Ishikawa (cell line): ENCODE data around the gene XXYLT1.

Experiments
- CEBPB ChIP-seq: IDR thresholded peaks from 2 replicates; pipeline ENCODE4 v1.6.1; 2012
- CREB1 ChIP-seq: IDR thresholded peaks from 2 replicates; pipeline ENCODE4 v1.6.1; 2012; ENCODE audit warnings: low read depth
- EGR1 ChIP-seq: IDR thresholded peaks from 2 replicates; pipeline ENCODE4 v1.6.1; 2012
- EP300 ChIP-seq: IDR thresholded peaks from 2 replicates; pipeline ENCODE4 v1.6.1; 2012; ENCODE audit warnings: borderline replicate concordance
- FOXM1 ChIP-seq: IDR thresholded peaks from 2 replicates; pipeline ENCODE4 v1.6.1; 2012; ENCODE audit warnings: low read depth, borderline replicate concordance
- MAX ChIP-seq: IDR thresholded peaks from 2 replicates; pipeline ENCODE4 v1.6.1; 2012
- NFIC ChIP-seq: IDR thresholded peaks from 2 replicates; pipeline ENCODE4 v1.6.1; 2012
- RAD21 ChIP-seq: IDR thresholded peaks from 2 replicates; pipeline ENCODE4 v1.6.1; 2012; ENCODE audit warnings: low read depth
- TAF1 ChIP-seq: IDR thresholded peaks from 2 replicates; pipeline ENCODE4 v1.6.1; 2012; ENCODE audit warnings: low read depth, mild to moderate bottlenecking
- TCF12 ChIP-seq: IDR thresholded peaks from 2 replicates; pipeline ENCODE4 v1.6.1; 2012; ENCODE audit warnings: low read depth
- TEAD4 ChIP-seq: IDR thresholded peaks from 2 replicates; pipeline ENCODE4 v1.6.1; 2012
- YY1 ChIP-seq: IDR thresholded peaks from 2 replicates; pipeline ENCODE4 v1.6.1; 2012; ENCODE audit warnings: low read depth
- ZBTB7A ChIP-seq: IDR thresholded peaks from 2 replicates; pipeline ENCODE4 v1.6.1; 2012; ENCODE audit warnings: low read depth
- TF ChIP-seq, protein P1 (sequence below): IDR thresholded peaks from 2 replicates; pipeline ENCODE4 v1.6.1; 2012; ENCODE audit warnings: low read depth, mild to moderate bottlenecking
- TF ChIP-seq, protein P2 (sequence below): IDR thresholded peaks from 2 replicates; pipeline ENCODE4 v1.6.1; 2012

Gene XXYLT1

GRCh38 chr3:195046441-195046840 lies 224.5 kb downstream of the XXYLT1 start:
- TF ChIP-seq, protein P1, sequence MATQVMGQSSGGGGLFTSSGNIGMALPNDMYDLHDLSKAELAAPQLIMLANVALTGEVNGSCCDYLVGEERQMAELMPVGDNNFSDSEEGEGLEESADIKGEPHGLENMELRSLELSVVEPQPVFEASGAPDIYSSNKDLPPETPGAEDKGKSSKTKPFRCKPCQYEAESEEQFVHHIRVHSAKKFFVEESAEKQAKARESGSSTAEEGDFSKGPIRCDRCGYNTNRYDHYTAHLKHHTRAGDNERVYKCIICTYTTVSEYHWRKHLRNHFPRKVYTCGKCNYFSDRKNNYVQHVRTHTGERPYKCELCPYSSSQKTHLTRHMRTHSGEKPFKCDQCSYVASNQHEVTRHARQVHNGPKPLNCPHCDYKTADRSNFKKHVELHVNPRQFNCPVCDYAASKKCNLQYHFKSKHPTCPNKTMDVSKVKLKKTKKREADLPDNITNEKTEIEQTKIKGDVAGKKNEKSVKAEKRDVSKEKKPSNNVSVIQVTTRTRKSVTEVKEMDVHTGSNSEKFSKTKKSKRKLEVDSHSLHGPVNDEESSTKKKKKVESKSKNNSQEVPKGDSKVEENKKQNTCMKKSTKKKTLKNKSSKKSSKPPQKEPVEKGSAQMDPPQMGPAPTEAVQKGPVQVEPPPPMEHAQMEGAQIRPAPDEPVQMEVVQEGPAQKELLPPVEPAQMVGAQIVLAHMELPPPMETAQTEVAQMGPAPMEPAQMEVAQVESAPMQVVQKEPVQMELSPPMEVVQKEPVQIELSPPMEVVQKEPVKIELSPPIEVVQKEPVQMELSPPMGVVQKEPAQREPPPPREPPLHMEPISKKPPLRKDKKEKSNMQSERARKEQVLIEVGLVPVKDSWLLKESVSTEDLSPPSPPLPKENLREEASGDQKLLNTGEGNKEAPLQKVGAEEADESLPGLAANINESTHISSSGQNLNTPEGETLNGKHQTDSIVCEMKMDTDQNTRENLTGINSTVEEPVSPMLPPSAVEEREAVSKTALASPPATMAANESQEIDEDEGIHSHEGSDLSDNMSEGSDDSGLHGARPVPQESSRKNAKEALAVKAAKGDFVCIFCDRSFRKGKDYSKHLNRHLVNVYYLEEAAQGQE, result no peak

- no peak for TF ChIP-seq RAD21
- TF ChIP-seq TCF12, result no peak
- TF ChIP-seq TEAD4, result no peak
- no peak for TF ChIP-seq FOXM1
- no peak for TF ChIP-seq EP300
- TF ChIP-seq MAX, result no peak
These were observed 225.3 kb downstream of the XXYLT1 start for GRCh38 chr3:195045481-195046210.

- TF ChIP-seq TEAD4, result no peak
- no peak for TF ChIP-seq FOXM1
- TF ChIP-seq TCF12, result no peak
- TF ChIP-seq, protein P1, result no peak
- no peak for TF ChIP-seq TAF1
- TF ChIP-seq NFIC, result no peak
- TF ChIP-seq ZBTB7A, result no peak
- no peak for TF ChIP-seq RAD21
- TF ChIP-seq, protein P2, sequence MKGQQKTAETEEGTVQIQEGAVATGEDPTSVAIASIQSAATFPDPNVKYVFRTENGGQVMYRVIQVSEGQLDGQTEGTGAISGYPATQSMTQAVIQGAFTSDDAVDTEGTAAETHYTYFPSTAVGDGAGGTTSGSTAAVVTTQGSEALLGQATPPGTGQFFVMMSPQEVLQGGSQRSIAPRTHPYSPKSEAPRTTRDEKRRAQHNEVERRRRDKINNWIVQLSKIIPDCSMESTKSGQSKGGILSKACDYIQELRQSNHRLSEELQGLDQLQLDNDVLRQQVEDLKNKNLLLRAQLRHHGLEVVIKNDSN, result no peak
- no peak for TF ChIP-seq MAX
- no peak for TF ChIP-seq YY1
These were observed 226.5 kb downstream of the XXYLT1 start for GRCh38 chr3:195044411-195044810.

DNA sequence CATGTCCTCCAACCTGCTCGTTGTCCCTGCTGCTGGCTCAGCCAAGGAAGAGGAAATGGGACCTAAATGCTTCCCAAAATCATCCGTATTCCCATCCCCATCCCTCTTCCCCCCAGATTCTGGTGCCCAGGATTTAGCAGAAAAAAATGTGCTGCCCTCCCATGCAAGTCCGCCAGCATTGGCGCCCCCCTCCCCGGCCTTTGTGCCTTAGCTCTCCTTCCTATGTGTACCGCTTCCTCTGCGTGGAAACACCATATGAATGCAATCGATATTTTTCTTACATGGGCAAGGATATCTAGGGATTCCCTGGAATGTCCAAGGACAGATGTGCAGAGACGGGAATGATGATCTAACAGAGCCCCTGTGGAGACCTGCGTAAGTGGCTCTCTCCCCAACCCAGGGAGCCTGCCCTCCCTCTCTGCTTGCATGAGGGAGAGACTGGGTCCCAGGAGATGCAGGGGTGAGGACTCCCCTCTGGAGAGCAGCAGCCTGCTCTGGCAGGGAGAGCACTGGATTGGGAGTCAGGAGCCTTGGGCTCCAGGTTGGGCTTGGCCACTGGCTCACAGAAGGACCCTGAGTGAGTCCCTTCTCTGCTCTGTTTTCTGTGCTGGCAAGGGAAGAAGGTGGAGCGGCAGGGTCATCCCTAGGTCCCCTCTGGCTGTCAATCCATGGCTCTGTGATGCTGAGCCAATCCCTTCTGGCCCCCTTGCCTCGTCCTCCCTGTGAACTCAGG lies 227.2 kb downstream of the XXYLT1 start:
- TF ChIP-seq NFIC, result no peak
- no peak for TF ChIP-seq EP300
- TF ChIP-seq, protein P1, result no peak

GRCh38 chr3:195042743-195043606 lies 228.0 kb downstream of the XXYLT1 start:
- no peak for TF ChIP-seq TEAD4
- TF ChIP-seq NFIC, result no peak
- TF ChIP-seq EP300, result no peak
- TF ChIP-seq ZBTB7A, result no peak
- no peak for TF ChIP-seq CEBPB
- no peak for TF ChIP-seq RAD21
- TF ChIP-seq TCF12, result no peak
- TF ChIP-seq, protein P1, result no peak
- TF ChIP-seq EGR1, result no peak
- TF ChIP-seq FOXM1, result no peak
- TF ChIP-seq CREB1, result no peak
- no peak for TF ChIP-seq MAX
- no peak for TF ChIP-seq YY1
- no peak for TF ChIP-seq TAF1
